Limb (tissue), 2 donors: Measurements from ENCODE around the gene RETSAT.
"Not testable (repeated sequence)": the region's sequence is repeated elsewhere in the genome, so short reads cannot be mapped to it uniquely, and the experiment has no call there.

ENCODE experiments used
- DNase-seq, 2 donors: peaks; one replicate each; pipeline ENCODE4 v3.0.0-alpha.2; 2016; ENCODE audit errors: extremely low spot score in 2 of 2

RETSAT gene

DNA sequence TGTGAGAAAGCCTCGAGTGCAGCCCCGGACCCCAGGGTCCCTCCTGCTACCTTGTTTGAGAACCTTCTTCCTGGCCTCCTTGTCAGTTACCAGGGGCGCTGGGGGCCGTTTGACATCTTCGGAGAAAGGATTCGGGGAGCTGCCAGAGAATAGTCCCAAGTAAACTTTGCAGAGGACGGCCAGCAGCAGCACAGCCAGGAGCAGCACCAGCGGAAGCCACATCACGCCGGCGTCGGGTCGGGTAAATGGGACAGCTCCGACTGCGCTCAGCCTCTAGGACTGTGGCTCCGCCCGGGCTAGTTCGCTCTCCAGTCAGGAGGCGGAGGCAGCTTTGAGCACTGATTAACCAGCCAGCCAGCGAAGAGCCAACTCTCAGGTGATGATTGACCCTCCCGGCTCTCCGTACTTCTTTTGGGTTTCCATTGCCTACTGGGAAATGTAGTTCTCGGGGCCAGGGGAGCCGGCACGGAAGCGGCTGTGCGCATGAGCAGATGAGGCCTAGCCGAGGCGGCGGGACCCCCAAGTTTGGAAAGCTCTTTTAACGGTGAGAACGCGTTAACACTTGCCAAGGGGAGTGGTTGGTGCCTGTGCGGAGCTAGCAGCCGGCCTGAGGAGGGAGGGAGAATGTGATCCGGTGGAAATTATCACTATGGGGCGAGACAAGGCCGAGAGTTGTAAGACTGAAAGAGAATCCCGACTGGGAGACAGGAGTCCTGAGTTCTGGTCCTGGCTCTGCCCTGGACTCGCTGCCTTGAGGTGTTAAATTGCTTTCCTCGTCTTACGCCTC lies at the start of gene RETSAT, which contains the start of gene ELMOD3:
RETSAT (minus strand) TSS at position 243 of the 787 bp plus-strand sequence; CDS start at position 222, 21 bp downstream.
ELMOD3 (plus strand) TSS at position 484 of the 787 bp plus-strand sequence. CDS start 2,430 bp downstream, outside the sequence.
- DNase-seq = peak; percentile 97 to 98

DNA sequence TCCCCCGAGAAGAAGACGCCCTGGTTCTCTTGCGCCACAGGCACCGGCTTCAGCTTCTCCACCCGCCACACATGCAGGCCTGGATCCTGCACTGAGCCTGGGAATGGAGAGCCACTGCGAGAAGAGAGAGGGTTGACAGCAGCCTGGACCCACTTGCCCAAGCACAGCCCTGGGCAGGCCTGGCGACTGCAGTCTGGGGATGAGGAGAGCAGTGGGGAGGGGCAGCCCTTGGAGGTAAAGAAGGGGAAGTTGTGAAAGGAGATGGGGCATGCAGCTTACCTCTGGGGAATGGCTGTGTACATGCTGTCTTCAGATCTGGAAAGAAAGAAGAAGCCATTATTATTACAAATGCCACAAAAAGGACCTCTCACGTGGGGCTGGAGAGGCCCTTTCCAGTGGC lies 47.5 kb upstream of the RETSAT start:
- no peak for DNase-seq

DNA sequence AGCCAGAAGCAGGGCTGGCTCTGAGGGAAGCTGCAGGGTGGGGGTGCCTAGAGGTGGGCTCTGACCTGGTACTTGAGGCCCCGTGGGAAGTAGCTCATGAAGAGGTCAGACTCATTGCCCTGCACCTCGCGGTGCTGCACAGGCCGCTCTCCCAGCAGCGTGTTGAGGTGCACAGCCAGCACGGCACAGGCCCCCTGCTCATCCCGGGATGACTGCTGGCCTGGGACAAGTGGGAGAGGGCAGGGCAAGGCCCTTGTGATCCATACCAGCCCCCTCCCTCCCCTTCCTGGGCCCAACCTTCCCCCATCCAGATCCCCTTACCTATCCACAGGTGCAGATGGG lies 47.1 kb upstream of the RETSAT start:
- DNase-seq = no peak

- no peak for DNase-seq
These were observed 46.5 kb upstream of the RETSAT start for GRCh38 chr2:85400541-85401463.

DNA sequence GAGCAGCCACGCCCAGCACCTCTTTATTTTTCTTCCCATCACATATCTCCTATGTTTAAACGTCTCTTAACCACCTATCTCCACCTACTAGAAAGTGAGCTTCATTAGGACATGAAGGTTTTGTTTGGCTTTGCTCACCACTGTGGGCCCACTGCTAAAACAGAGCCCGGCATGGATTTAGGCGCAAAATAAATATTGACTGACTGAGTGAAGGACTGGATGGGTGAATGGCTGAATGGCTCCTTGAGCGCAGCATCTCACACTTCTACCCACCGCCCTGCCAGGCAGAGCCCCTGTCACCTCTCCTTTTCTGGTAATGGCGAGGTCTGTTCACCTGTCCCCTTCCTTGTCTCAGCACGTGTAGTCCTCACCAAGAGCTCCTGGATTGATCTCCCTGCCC lies 45.7 kb upstream of the RETSAT start:
- no peak for DNase-seq

DNA sequence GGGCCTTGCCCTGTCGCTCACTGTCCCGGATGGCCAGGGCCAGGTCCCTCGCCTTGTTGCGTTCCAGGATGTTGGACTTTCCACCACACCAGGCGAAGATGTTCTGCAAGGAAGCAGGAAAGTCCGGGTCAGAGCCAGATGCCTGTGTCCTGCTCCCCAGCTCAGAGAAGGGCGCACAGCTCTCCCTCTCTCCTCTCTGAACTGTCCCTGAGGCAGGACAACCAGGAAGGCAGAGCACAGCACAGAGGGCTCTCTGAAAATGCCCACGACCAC lies 44.8 kb upstream of the RETSAT start:
- no peak for DNase-seq

DNA sequence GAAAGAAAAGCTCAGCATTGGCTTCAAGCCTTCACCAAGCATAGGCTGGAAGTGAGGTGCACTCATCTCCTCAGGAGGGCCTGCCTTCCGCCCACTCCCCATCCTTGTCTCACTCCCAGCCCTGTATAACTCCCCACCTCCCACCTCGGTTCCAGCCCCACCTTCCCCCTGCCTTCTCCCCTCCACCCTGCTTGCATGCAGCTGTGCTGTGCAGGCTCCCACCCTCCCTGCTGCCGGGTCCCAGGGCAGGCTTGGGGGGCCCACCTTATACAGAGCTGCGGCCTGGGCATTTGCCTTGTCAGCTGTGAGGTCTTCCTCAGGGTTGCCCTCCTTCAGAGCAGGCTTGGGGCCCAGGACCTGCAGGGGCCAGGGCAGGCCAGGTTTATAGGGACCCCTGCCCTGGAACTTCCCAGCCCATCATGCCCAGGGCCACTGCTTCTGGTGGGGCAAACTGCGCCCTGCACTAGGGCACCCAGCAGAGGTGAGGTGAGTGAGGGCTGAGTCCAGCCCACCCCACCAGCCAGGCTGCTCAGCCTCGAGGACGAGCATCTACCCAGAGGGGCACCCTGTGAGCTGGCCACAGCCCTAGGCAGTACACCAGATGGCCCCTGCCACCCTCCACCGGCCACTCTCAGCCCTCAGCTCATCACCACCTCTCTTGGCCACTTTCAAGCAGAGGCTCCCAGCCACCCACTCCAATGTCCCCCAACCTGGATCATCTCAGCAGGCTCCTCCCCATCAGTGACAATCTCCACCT lies 44.3 kb upstream of the RETSAT start:
- no peak for DNase-seq

DNA sequence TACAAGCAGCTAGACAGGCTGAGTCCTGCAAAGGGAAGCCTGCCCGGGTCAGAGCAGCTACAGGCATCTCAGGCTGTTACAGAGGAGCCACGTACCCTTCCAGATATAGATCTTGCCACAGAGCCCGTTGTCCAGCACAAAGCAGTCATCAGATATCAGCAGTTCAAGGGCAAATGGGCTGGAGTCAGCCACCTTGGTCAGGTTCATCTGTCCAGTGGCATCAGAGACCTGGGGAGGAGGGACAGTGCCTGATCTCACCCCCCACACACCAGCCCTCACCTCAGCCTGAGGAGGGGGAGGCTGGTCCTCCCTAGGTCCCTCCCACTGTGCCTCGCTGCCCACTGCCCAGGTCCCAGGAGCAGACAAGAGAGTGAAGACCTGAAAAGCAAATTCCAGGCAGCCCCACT lies 43.6 kb upstream of the RETSAT start:
- no peak for DNase-seq

DNA sequence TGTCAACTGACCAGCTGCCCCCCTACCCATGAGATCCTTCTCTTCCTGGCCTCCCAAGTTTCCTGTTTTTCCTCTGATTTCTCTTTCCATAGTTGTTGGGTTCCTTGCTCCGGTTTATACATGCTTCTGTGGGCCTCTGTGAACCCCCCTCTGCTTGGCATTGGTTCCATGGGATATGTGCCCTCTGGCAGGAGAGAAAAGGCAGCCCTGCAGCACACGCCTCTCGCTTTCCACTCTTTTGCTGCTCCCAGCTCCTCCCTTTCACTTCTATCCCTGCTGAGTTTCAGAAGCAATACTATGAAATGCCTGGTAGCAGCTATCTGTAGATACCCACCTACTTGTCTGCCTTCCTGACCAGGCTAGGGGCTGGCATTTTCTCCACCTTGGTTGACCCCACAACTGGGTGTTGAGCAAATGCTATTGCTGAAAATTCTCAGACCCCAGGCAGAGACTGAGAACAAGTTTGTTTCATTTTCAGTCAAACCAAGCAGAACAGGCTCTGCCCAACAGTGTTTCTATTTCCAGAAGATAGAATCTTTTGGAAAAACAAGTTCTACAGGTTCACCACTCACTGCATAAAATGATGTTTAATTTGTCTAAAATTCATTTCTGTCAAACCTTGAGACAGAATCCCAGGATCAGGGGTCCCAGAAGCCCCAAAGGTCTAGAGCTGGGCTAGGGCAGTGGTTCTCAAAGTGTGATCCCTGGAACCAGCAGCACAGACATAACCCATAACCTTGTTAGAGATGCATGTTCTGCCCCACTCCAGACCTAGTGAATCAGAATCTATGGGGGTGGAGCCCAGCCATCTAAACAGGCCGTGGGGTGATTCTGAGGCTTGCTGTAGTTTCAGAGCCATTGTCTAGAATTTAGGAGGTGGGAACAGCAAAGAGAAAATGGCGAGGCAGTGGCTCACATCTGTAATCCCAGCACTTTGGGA lies 42.5 kb upstream of the RETSAT start:
- no peak for DNase-seq

GRCh38 chr2:85395912-85396475 lies 41.7 kb upstream of the RETSAT start:
- DNase-seq = no peak

DNA sequence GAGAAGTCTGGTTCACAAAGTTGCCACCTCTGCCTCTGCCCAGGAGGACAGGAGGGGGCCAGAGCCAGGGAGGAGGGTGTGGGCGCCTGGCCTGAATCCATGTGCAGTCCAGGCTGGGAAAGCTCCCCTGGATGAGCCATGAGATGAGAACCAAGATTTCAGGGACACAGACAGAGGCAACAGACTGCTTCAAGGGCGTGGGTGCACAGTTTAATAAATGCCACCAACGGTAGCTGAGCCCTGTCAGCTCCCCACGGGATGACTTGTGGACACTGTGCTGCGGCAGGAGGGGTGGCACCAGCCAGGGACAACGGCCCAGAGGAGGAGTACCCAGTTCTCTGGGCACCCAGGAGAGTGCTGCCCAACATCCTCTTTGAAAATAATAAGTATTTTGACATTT lies 40.6 kb upstream of the RETSAT start:
- no peak for DNase-seq

- no peak for DNase-seq
These were observed 39.9 kb upstream of the RETSAT start for GRCh38 chr2:85394261-85394681.

GRCh38 chr2:85393836-85394235 lies 39.5 kb upstream of the RETSAT start:
- no peak for DNase-seq

- peak in 1 of 2 donors; percentile 58 for DNase-seq
These were observed 36.8 kb upstream of the RETSAT start for GRCh38 chr2:85390941-85391669.

- DNase-seq = no peak
These were observed 34.7 kb upstream of the RETSAT start for GRCh38 chr2:85388878-85389538.

DNA sequence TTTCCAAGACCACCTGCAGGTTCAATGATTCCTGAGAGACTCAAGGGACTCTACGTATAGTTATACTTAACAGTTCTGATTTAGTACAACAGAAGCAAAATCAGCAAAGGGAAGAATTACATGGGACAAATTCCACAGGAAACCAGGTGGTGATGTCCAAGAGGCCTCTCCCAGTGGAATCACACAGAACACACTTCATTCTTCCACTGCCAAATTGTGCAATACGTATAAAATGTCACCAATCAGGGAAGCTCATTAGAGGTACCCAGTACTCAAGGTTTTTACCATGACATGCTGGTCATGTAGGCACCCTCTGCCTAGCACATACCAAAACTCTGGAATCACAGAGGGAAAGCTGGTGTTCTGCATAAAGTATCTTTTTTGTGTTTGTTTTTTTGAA lies 33.4 kb upstream of the RETSAT start:
- no peak for DNase-seq

DNA sequence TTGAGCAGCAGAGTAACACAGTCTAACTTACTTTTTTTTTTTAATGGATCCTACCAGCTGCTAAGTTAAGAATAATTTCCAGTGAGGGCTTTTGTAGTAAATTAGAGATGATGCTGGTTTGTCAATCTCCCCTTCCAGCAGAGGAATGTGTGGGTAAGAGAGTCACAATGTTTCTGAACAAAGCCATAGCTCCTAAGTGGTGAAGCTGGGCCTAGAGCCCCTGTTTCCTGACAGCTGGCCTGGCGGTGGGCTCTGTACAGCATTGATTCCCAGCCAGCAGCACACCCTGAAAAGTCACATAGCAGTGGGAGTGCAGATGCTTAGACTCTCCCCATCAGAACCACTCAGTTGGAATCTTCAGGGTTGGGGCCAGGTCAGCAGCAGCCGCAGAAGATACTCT lies 31.4 kb upstream of the RETSAT start:
- DNase-seq = no peak

DNA sequence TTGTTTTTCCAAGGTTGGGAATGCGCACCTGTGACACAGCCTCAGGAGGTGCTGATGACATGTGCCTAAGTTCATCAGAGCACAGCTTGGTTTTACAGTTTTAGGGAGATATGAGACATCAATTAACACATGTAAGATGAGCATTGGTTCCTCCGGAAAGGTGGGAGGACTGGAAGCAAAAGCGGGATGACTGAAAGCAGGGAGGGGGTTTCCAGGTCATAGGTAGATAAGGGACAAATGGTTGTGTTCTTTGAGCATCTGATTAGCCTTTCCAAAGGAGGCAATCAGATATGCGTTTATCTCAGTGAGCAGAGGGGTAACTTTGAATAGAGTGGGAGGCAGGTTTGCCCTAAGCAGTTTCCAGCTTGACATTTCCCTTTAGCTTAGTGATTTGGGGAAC lies 29.5 kb upstream of the RETSAT start:
- DNase-seq = no peak

GRCh38 chr2:85383151-85383550 lies 28.8 kb upstream of the RETSAT start:
- not testable (repeated sequence) for DNase-seq
